Sigmoid colon (tissue), 7 donors: Measurements from ENCODE around the gene CCDC122. TPM values are rescaled to one million over a fixed set of nuclear protein-coding genes. Genes with fewer than 3 reads are reported as not detected.

Experiments
- DNase-seq: peaks from one replicate; pipeline ENCODE4 v3.0.0-alpha.2; 2019
- H3K27ac ChIP-seq, 4 donors: fragments of 200-600 bp; sonication (generic); one replicate each; pipeline ENCODE4 v1.5.1; 2016 to 2019; ENCODE audit warnings: mild to moderate bottlenecking in 1 of 4
- H3K27me3 ChIP-seq, 3 donors: fragments of 200-600 bp; sonication (generic); one replicate each; pipeline ENCODE4 v1.5.1; 2019; ENCODE audit warnings: mild to moderate bottlenecking in 1 of 3
- H3K36me3 ChIP-seq, 4 donors: fragments of 200-600 bp; sonication (generic); one replicate each; pipeline ENCODE4 v1.5.1; 2016 to 2019
- H3K4me1 ChIP-seq, 4 donors: fragments of 200-600 bp; sonication (generic); one replicate each; pipeline ENCODE4 v1.5.1; 2017 to 2019
- H3K4me3 ChIP-seq, 4 donors: fragments of 200-600 bp; sonication (generic); one replicate each; pipeline ENCODE4 v1.5.1; 2017 to 2019; ENCODE audit warnings: mild to moderate bottlenecking in 2 of 4, moderate library complexity in 1 of 4
- H3K9me3 ChIP-seq, 4 donors: fragments of 200-600 bp in 3 of 4; sonication (generic) in 3 of 4; one replicate each; pipeline versions ENCODE4 v1.5.1 to v1.6.1; 2013 to 2019
- EP300 ChIP-seq, 4 donors: sonication (generic); formaldehyde crosslinking; IDR thresholded peaks; one replicate each; pipeline ENCODE4 v1.6.1; 2017; ENCODE audit warnings: antibody characterized with exemption in 4 of 4
- POLR2A ChIP-seq, 2 donors: fragments of 450-650 bp; IDR thresholded peaks; one replicate each; pipeline ENCODE4 v1.6.1; 2016; ENCODE audit warnings: antibody characterized with exemption in 2 of 2, mild to moderate bottlenecking in 2 of 2, moderate library complexity in 2 of 2
- POLR2AphosphoS5 ChIP-seq, 4 donors: sonication (generic); formaldehyde crosslinking; IDR thresholded peaks; one replicate each; pipeline ENCODE4 v1.6.1; 2017; ENCODE audit warnings: antibody characterized with exemption in 4 of 4
- WGBS, 2 donors: extraction: QIAGEN DNeasy Blood & Tissue Kit; methylation state at CpG; one replicate each; pipeline ENCODE4 v1.1.7; 2013; 5-methylcytosine and 5-hydroxymethylcytosine counted together
- intact Hi-C: fragments of 100-400 bp; cut with DNase I; formaldehyde crosslinking; loops from one replicate; pipeline ENCODE4 v1.15.1; 2023
- polyA plus RNA-seq, 3 donors: library from polyadenylated mRNA; stranded (reverse); fragments of 200-250 nt; gene quantifications; one replicate each; pipeline ENCODE4 v1.2.3, GENCODE V29; 2013
- total RNA-seq, 4 donors: library from RNA; depleted of rRNA; stranded (reverse); fragments of >200 nt; gene quantifications; one replicate each; pipeline ENCODE4 v1.1.0, GENCODE V29; 2016
- TF ChIP-seq, protein P1 (sequence below), 4 experiments: fragments of 450-650 bp in 3 of 4; fragments of 200-600 bp in 1 of 4; IDR thresholded peaks; one replicate each; pipeline ENCODE4 v1.5.1; 2016 to 2019; ENCODE audit warnings: antibody characterized with exemption in 4 of 4, mild to moderate bottlenecking in 3 of 4, moderate library complexity in 2 of 4
- donor health status: healthy with polysubstance abuse.
- donor health status: Bipolar disorder and iron deficiency.
- donor health status: healthy.

CCDC122 gene
- total and polyA plus RNA-seq, 7 donors: 1.2 to 7.4 (median 3.7) TPM

DNA sequence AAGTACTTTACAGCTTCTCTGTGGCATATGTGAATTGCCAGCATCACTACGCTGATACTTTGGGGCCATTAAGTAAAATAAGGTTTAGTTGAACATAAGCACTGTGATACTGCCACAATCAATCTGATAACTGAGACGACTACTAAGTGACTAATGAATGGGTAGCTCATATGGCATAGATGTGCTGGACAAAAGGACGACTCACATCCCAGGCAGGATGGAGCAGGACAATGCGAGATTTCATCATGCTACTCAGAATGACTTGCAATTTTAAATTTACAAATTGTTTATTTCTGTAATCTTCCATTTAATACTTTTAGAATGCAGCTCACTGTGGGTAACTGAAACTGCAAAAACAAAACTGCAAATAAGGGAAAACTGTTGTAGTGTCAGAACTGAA is 13.6 kb downstream of the CCDC122 start:
- Histone ChIP-seq H3K4me1 (no peaks in the 10 kb centered on the region), H3K27me3 (no peaks in the 10 kb centered on the region), H3K9me3 (no peaks in the 10 kb centered on the region), H3K4me3 (no peak overlapping the region), H3K27ac (no peak overlapping the region), H3K36me3 (no peaks in the 10 kb centered on the region)
- no peak for TF ChIP-seq POLR2AphosphoS5 (IDR thresholded peaks at IDR 0.05)
- TF ChIP-seq, protein P1, sequence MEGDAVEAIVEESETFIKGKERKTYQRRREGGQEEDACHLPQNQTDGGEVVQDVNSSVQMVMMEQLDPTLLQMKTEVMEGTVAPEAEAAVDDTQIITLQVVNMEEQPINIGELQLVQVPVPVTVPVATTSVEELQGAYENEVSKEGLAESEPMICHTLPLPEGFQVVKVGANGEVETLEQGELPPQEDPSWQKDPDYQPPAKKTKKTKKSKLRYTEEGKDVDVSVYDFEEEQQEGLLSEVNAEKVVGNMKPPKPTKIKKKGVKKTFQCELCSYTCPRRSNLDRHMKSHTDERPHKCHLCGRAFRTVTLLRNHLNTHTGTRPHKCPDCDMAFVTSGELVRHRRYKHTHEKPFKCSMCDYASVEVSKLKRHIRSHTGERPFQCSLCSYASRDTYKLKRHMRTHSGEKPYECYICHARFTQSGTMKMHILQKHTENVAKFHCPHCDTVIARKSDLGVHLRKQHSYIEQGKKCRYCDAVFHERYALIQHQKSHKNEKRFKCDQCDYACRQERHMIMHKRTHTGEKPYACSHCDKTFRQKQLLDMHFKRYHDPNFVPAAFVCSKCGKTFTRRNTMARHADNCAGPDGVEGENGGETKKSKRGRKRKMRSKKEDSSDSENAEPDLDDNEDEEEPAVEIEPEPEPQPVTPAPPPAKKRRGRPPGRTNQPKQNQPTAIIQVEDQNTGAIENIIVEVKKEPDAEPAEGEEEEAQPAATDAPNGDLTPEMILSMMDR (IDR thresholded peaks at IDR 0.05): no peak
- no peak for TF ChIP-seq EP300 (IDR thresholded peaks at IDR 0.05)
- no peak for TF ChIP-seq POLR2A (IDR thresholded peaks at IDR 0.05)
- no peak for DNase-seq
- intact Hi-C loops: no loop called here
- WGBS, 2 donors: 92 to 96% methylated on average over 4 of the region's 4 CpGs

DNA sequence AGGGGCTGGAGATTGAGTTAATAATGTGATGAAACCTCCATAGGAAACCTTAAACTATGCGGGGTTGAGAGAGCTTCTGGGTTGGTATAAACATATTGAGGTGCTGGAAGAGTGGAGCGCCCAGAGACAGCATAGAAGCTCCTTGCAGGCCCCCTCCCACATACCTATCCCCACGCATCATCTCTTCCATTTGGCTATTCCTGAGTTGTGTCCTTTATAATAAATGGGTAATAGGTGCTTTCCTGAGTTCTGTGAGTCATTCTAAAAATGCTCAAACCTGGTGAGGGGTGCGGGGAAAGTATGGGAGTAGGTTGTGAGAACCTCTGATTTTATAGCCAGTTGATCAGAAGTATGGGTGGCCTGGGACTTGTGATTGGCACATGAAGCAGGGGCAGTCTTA is 14.6 kb downstream of the CCDC122 start:
- H3K4me3 ChIP-seq: no peak overlapping the region
- intact Hi-C loops: no loop called here
- no peaks in the 10 kb centered on the region for H3K36me3 ChIP-seq
- H3K27ac ChIP-seq: no peak overlapping the region
- DNase-seq: no peak
- H3K4me1 ChIP-seq: no peaks in the 10 kb centered on the region
- TF ChIP-seq EP300 (IDR thresholded peaks at IDR 0.05) (no peak), POLR2A (IDR thresholded peaks at IDR 0.05) (no peak), POLR2AphosphoS5 (IDR thresholded peaks at IDR 0.05) (no peak)
- TF ChIP-seq, protein P1 (IDR thresholded peaks at IDR 0.05): no peak
- H3K27me3 ChIP-seq: no peaks in the 10 kb centered on the region
- H3K9me3 ChIP-seq: no peaks in the 10 kb centered on the region
- WGBS, 2 donors: 97 to 98% methylated on average over 4 of the region's 4 CpGs

DNA sequence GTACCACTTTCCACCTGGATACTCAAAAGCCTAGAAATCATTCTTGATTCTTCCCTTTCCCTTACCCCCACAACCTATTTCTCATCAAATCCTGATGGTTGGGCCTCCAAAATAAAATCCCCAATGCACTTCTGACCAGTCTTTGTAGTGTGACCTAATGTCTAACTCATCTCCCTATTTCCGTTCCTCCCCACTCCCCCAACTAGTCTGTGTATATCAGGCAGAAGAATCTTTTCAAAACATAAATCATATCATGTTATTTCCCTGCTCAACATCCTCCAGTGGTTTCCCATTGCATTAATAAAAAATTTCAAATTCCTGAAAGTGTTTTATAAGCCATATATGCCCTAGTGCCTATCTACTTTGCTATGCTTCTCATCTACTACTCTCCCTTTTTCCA is 17.7 kb downstream of the CCDC122 start:
- no peaks in the 10 kb centered on the region for H3K27me3 ChIP-seq
- no peak overlapping the region for H3K27ac ChIP-seq
- intact Hi-C loops: no loop called here
- no peaks in the 10 kb centered on the region for H3K9me3 ChIP-seq
- H3K4me3 ChIP-seq: no peak overlapping the region
- DNase-seq: no peak
- no peaks in the 10 kb centered on the region for H3K36me3 ChIP-seq
- WGBS, 2 donors: 94 to 96% methylated on average over 1 of the region's 1 CpG
- H3K4me1 ChIP-seq: no peaks in the 10 kb centered on the region
- no peak for TF ChIP-seq POLR2AphosphoS5 (IDR thresholded peaks at IDR 0.05)

DNA sequence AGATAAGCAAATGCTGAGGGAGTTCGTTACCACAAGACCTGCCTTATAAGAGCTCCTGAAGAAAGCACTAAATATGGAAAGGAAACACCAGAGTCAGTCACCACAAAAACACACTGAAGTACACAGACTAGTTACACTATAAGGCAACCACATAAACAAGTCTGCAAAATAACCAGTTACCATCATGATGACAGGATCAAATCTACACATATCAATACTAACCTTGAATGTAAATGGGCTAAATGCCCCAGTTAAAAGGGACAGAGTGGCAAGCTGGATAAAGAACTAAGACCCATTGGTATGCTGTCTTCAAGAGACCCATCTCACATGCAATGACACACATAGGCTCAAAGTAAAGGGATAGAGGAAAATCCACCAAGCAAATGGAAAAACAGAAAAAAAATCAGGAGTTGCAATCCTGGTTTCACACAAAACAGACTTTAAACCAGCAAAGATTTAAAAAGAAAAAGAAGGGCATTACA is 26.6 kb downstream of the CCDC122 start:
- 97 to 98% methylated on average over 1 of the region's 1 CpG for WGBS, 2 donors
- no peaks in the 10 kb centered on the region for H3K27me3 ChIP-seq
- peaks cover 4 to 24% (median 15%) of the 10 kb centered on the region in 4 donors for H3K9me3 ChIP-seq
- DNase-seq: no peak
- H3K4me1 ChIP-seq: no peaks in the 10 kb centered on the region
- H3K36me3 ChIP-seq: no peaks in the 10 kb centered on the region
- TF ChIP-seq, protein P1 (IDR thresholded peaks at IDR 0.05): no peak
- TF ChIP-seq POLR2AphosphoS5 (IDR thresholded peaks at IDR 0.05) (no peak), POLR2A (IDR thresholded peaks at IDR 0.05) (no peak), EP300 (IDR thresholded peaks at IDR 0.05) (no peak)
- H3K27ac ChIP-seq: no peak overlapping the region
- no peak overlapping the region for H3K4me3 ChIP-seq
- intact Hi-C loops: no loop called here

DNA sequence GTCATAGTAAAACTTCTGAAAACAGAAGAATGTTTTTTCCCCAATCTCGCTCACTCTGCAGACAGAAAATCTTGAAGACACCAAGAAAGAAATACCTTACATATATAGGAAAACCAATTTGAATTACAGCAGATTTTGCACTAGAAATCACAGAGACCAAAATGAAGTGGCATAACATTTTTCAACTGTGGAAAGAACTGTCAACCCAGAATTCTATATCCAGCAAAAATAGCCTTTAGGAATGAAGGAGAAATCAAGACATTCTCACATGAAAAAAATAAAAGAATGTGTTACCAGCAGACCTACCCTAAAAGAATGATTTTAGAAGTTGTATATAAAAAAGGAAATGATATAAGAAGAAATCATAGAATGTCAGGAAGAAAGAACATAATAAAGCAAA is 28.7 kb downstream of the CCDC122 start:
- no peak overlapping the region for H3K4me3 ChIP-seq
- no peaks in the 10 kb centered on the region for H3K27me3 ChIP-seq
- no peaks in the 10 kb centered on the region for H3K4me1 ChIP-seq
- DNase-seq: no peak
- WGBS, 2 donors: 97 to 99% methylated on average over 1 of the region's 1 CpG
- TF ChIP-seq, protein P1 (IDR thresholded peaks at IDR 0.05): no peak
- TF ChIP-seq POLR2AphosphoS5 (IDR thresholded peaks at IDR 0.05) (no peak), POLR2A (IDR thresholded peaks at IDR 0.05) (no peak), EP300 (IDR thresholded peaks at IDR 0.05) (no peak)
- peaks cover 4 to 24% (median 15%) of the 10 kb centered on the region in 4 donors for H3K9me3 ChIP-seq
- intact Hi-C loops: no loop called here
- H3K36me3 ChIP-seq: no peaks in the 10 kb centered on the region
- H3K27ac ChIP-seq: no peak overlapping the region
